Bronchial epithelial cell (primary cell): ENCODE results near the gene GPALPP1. TPM values are rescaled to one million over a fixed set of nuclear protein-coding genes. Genes with fewer than 3 reads are reported as not detected.
A peak's percentile ranks its signal among the peaks of the same experiment; 100 is the strongest.

Experiments
- DNase-seq: peaks from one replicate; pipeline ENCODE4 v3.0.0-alpha.2; 2010; ENCODE audit warnings: low read depth
- FAIRE-seq: peaks from 2 replicates; lab custom pipeline; 2011; peaks lifted over from hg19 to GRCh38; lab: Jason Lieb, UNC
- H3K27me3 ChIP-seq: 2 replicates; pipeline ENCODE4 v1.5.1; 2011; ENCODE audit warnings: low read length; ENCODE audit not compliant: control insufficient read depth, insufficient read depth
- H3K36me3 ChIP-seq: 2 replicates; pipeline ENCODE4 v1.5.1; 2011; ENCODE audit warnings: low read length; ENCODE audit not compliant: control insufficient read depth, insufficient read depth
- H3K4me3 ChIP-seq: 2 replicates; pipeline ENCODE4 v1.5.1; 2011; ENCODE audit warnings: mild to moderate bottlenecking, low read depth, low read length, control low read depth
- total RNA-seq: library from RNA; depleted of rRNA; stranded (reverse); fragments of >200 nt; gene quantifications from 2 replicates; pipeline ENCODE4 v1.2.1, GENCODE V29; 2014
- TF ChIP-seq, protein P1 (sequence below): IDR thresholded peaks from 2 replicates; pipeline ENCODE4 v1.5.1; 2011; ENCODE audit warnings: mild to moderate bottlenecking, moderate library complexity, low read length, control low read depth, inconsistent platforms; ENCODE audit not compliant: insufficient read depth, severe bottlenecking

Gene GPALPP1
- total RNA-seq, 1 donor from 2014 or later = 16.1 TPM

DNA sequence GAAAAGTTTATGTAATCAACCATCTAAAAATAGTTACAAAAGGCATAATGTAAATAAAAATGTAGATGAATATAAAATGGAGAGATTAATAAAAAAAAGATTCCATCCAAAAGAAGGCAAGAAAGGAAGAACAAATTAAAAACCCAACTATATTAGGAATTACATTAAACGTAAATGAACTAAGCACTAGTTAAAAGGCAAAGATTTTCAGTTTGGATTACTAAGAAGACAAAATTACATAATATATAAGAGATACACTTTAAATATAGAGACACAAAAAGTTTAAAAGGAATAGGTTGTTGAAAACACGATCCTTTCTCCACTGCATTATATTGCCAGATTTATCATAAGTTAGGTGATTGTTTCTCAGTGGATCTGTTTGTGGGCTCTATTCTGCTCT, 27.3 kb upstream of the GPALPP1 start:
- Histone ChIP-seq H3K4me3 (no peak overlapping the region), H3K27me3 (no peaks in the 10 kb centered on the region), H3K36me3 (peaks cover 6% of the 10 kb centered on the region)
- TF ChIP-seq, protein P1, sequence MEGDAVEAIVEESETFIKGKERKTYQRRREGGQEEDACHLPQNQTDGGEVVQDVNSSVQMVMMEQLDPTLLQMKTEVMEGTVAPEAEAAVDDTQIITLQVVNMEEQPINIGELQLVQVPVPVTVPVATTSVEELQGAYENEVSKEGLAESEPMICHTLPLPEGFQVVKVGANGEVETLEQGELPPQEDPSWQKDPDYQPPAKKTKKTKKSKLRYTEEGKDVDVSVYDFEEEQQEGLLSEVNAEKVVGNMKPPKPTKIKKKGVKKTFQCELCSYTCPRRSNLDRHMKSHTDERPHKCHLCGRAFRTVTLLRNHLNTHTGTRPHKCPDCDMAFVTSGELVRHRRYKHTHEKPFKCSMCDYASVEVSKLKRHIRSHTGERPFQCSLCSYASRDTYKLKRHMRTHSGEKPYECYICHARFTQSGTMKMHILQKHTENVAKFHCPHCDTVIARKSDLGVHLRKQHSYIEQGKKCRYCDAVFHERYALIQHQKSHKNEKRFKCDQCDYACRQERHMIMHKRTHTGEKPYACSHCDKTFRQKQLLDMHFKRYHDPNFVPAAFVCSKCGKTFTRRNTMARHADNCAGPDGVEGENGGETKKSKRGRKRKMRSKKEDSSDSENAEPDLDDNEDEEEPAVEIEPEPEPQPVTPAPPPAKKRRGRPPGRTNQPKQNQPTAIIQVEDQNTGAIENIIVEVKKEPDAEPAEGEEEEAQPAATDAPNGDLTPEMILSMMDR = no peak
- FAIRE-seq = no peak
- no peak for DNase-seq

DNA sequence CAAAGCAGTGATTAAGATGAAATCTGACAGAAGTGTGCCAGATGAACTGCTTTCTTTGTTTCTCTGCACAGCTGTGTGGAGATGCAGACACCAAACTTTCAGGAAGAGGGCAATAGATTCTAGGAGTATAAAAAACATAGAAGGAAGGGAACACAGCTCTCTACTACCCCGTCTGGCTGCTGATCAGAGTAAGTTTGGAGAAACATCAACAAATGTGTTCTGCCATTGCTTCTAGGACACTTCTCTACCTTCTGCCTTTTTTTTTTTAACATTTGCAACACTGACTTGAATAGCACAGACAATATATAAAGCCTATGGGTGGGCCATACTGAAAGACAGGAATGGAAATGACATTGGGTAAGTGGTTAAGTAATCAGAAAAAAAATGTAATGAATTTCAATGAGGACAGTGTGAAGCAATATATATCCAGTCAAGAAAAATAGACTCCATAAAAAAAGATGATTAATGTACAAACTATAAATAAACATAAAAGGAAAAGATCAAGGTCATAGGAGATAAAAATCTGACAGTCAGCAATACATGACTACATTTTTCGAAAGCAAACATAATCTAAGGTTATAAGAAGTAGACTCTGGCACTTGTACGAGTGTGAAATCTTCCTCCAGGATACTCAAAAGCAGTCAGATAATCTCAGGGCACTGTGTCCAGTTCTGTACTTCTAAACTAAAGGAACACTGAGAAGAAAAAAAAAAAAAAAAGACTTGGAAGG, 21.5 kb upstream of the GPALPP1 start:
- no peak overlapping the region for H3K4me3 ChIP-seq
- TF ChIP-seq, protein P1 = no peak
- FAIRE-seq = no peak
- DNase-seq = no peak
- H3K36me3 ChIP-seq = peaks cover 3% of the 10 kb centered on the region
- no peaks in the 10 kb centered on the region for H3K27me3 ChIP-seq

DNA sequence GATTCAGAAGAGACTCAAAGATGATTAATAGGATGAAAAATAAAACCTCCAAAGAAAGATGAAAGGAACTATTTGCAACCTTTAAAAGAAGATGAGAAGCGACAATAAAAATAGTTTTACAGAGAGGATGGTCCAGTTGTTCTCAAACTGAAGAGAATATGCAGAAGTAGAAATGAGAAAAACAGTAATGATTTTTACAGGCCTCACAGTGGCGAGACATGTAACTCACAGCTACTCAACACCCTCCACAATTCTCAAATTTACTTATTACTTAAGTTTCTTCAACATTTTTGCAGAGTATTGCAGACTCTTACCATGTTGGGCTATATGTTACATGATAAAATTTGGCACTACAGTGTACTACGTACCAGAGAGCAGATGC, 20.9 kb upstream of the GPALPP1 start:
- DNase-seq (no peak), FAIRE-seq (no peak)
- no peaks in the 10 kb centered on the region for H3K27me3 ChIP-seq
- TF ChIP-seq, protein P1 = no peak
- no peak overlapping the region for H3K4me3 ChIP-seq
- H3K36me3 ChIP-seq = peaks cover 3% of the 10 kb centered on the region

DNA sequence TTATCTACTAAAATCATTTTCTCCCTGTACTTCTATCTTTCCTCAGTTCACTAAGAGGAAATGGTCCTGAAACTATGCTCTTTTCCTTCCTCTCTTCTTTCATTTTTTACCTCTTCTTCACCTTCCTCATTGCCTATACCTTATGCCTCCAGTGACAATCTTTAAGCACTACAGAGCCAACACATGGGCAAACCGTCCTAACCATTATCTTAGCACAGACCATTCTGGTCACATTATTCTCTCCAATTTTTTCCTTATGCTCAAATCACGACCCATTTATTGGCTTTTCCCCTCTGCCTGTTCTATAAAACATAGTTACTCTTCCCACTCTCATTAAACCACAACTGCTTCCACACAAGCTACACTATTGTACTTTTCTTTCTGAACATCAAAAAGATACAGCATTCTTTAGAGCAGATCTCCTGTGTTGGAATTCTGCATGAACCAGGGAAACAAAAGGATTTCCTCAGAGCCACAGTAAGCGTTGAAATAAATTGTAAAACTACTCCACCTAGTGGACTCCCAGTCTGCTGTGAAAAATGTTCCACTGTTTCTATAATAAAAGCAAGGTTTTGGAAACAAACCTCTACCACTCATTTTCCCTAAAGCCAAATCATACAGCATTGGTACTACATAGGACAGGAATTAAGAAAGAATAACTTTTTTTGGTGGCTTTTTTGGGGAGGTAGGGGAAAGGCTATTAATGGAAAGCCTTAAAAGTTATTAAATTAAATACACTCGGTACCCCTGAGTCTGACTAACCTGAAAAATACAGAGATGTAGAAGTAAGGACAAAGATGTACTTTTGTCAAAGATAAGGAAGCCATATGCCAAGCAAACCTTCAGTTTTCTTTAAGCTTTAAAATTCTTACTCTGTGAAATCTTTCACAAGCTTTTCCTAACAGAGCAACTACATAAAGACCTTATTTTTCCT, 19.5 kb upstream of the GPALPP1 start:
- Histone ChIP-seq H3K36me3 (peaks cover 1% of the 10 kb centered on the region), H3K27me3 (no peaks in the 10 kb centered on the region), H3K4me3 (no peak overlapping the region)
- TF ChIP-seq, protein P1 = peak; percentile 65
- peak; percentile 51 for DNase-seq
- no peak for FAIRE-seq

DNA sequence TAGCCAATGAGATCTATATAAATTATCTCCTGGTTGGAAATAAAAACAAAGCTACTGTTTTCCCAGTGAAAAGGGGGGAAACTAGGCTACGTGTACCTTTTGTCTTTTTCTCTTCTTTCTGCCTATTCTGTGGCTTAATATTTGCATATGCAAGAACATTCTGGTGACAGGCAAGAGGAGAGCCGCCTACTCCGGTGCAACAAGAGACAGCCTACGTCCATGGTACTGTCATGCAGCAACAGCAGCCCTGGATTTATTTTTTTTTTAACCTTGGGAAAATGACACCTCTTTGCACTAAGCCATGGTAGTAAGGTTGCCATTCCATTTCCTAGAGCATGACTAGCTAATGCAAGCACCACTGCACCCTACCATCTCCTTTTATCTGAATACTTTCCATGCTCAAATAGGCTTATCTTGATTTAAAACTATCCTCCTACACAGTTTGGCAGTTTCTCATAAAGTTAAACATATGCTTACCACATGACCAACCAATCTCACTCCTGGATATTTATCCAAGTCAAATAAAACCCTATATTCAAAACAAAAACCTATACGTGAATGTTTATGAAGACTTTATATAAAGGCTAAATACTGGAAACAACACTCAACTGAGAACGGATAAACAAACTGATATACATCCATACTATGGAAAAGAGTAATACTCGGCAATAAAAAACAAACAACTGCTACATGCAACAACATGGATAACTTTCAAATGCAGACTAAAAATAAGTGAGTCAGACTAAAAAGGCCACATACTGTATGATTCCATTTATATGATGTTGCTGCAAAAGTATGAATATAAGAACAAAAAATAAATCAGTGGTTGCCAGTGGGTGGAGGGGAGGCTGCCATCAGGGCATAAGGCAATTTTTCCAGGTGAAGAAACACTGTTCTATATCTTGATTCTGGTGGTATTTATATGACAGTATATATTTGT, 17.4 kb upstream of the GPALPP1 start:
- DNase-seq (no peak), FAIRE-seq (no peak)
- H3K4me3 ChIP-seq = no peak overlapping the region
- peaks cover 1% of the 10 kb centered on the region for H3K36me3 ChIP-seq
- TF ChIP-seq, protein P1 = no peak
- no peaks in the 10 kb centered on the region for H3K27me3 ChIP-seq
